ENCODE results near the gene GATA6. TPM values are rescaled to one million over a fixed set of nuclear protein-coding genes. Genes with fewer than 3 reads are reported as not detected.
"Not testable (repeated sequence)": the region's sequence is repeated elsewhere in the genome, so short reads cannot be mapped to it uniquely, and the experiment has no call there.

The GATA6 gene
- total RNA-seq, 1 donor from 2014 or later = 60.9 TPM

GRCh38 chr18:22218835-22219234 is 49.4 kb downstream of the GATA6 start:
- intact Hi-C loops (cut with micrococcal nuclease) = no loop called here
- no peak for TF ChIP-seq CTCF (IDR thresholded peaks at IDR 0.05; ENCODE audit: borderline replicate concordance)
- Histone ChIP-seq H3K4me1 (peaks cover 36% of the 10 kb centered on the region), H3K36me3 (no peaks in the 10 kb centered on the region), H3K27me3 (ENCODE audit: low read depth) (no peaks in the 10 kb centered on the region), H3K9me3 (replicated peaks) (no peaks in the 10 kb centered on the region), H3K4me3 (no peak overlapping the region), H3K27ac (replicated peaks) (no peak overlapping the region)
- no peak for DNase-seq

- Histone ChIP-seq H3K27ac (replicated peaks) (no peak overlapping the region), H3K9me3 (replicated peaks) (no peaks in the 10 kb centered on the region), H3K4me3 (no peak overlapping the region), H3K4me1 (peaks cover 29% of the 10 kb centered on the region), H3K36me3 (no peaks in the 10 kb centered on the region), H3K27me3 (ENCODE audit: low read depth) (no peaks in the 10 kb centered on the region)
- peak; percentile 28 for TF ChIP-seq CTCF (IDR thresholded peaks at IDR 0.05; ENCODE audit: borderline replicate concordance)
- intact Hi-C loops (cut with micrococcal nuclease) = no loop called here
- no peak for DNase-seq
Observed at GRCh38 chr18:22219568-22220355, 50.4 kb downstream of the GATA6 start.

- H3K9me3 ChIP-seq (replicated peaks); H3K27me3 ChIP-seq (ENCODE audit: low read depth); intact Hi-C loops (cut with micrococcal nuclease); H3K36me3 ChIP-seq; H3K4me3 ChIP-seq; DNase-seq; H3K27ac ChIP-seq (replicated peaks): not testable (repeated sequence)
- H3K4me1 ChIP-seq = peaks cover 23% of the 10 kb centered on the region
Observed at GRCh38 chr18:22220585-22220984, 51.2 kb downstream of the GATA6 start.

- no peaks in the 10 kb centered on the region for H3K9me3 ChIP-seq (replicated peaks)
- intact Hi-C loops (cut with micrococcal nuclease) = no loop called here
- no peaks in the 10 kb centered on the region for H3K36me3 ChIP-seq
- no peak overlapping the region for H3K4me3 ChIP-seq
- no peak overlapping the region for H3K27ac ChIP-seq (replicated peaks)
- no peaks in the 10 kb centered on the region for H3K27me3 ChIP-seq (ENCODE audit: low read depth)
- peaks cover 23% of the 10 kb centered on the region for H3K4me1 ChIP-seq
- DNase-seq = no peak
- TF ChIP-seq CTCF (IDR thresholded peaks at IDR 0.05; ENCODE audit: borderline replicate concordance) = no peak
Observed at GRCh38 chr18:22221350-22221749, 52.0 kb downstream of the GATA6 start.

GRCh38 chr18:22223254-22223964 is 54.0 kb downstream of the GATA6 start:
- no peaks in the 10 kb centered on the region for H3K27me3 ChIP-seq (ENCODE audit: low read depth)
- H3K27ac ChIP-seq (replicated peaks) = no peak overlapping the region
- intact Hi-C loops (cut with micrococcal nuclease) = no loop called here
- no peak overlapping the region for H3K4me3 ChIP-seq
- no peak for TF ChIP-seq CTCF (IDR thresholded peaks at IDR 0.05; ENCODE audit: borderline replicate concordance)
- no peaks in the 10 kb centered on the region for H3K9me3 ChIP-seq (replicated peaks)
- peak; percentile 77 for DNase-seq
- H3K4me1 ChIP-seq = peaks cover 18% of the 10 kb centered on the region
- H3K36me3 ChIP-seq = no peaks in the 10 kb centered on the region

GRCh38 chr18:22223965-22224322 is 54.6 kb downstream of the GATA6 start:
- H3K4me3 ChIP-seq = no peak overlapping the region
- H3K27ac ChIP-seq (replicated peaks) = no peak overlapping the region
- peaks cover 18% of the 10 kb centered on the region for H3K4me1 ChIP-seq
- no peaks in the 10 kb centered on the region for H3K9me3 ChIP-seq (replicated peaks)
- TF ChIP-seq CTCF (IDR thresholded peaks at IDR 0.05; ENCODE audit: borderline replicate concordance) = no peak
- DNase-seq = no peak
- intact Hi-C loops (cut with micrococcal nuclease) = no loop called here
- H3K27me3 ChIP-seq (ENCODE audit: low read depth) = no peaks in the 10 kb centered on the region
- H3K36me3 ChIP-seq = no peaks in the 10 kb centered on the region
